Esophagus (tissue), 2 donors: ENCODE measurements around the gene AGK. TPM values are rescaled to one million over a fixed set of nuclear protein-coding genes. Genes with fewer than 3 reads are reported as not detected.

Experiments
- H3K27ac ChIP-seq, 2 donors: one replicate each; pipeline ENCODE4 v1.5.1; 2013; ENCODE audit warnings: low read depth in 2 of 2, mild to moderate bottlenecking in 2 of 2, inconsistent platforms in 1 of 2, low read length in 1 of 2, moderate library complexity in 1 of 2
- H3K27me3 ChIP-seq, 2 donors: one replicate each; pipeline ENCODE4 v1.6.1; 2013; ENCODE audit warnings: low read length in 2 of 2, control low read depth in 1 of 2, mild to moderate bottlenecking in 1 of 2; ENCODE audit not compliant: insufficient read depth in 2 of 2, control insufficient read depth in 1 of 2
- H3K36me3 ChIP-seq, 2 donors: one replicate each; pipeline ENCODE4 v1.6.1; 2013; ENCODE audit warnings: low read length in 1 of 2; ENCODE audit not compliant: control insufficient read depth in 2 of 2, insufficient read depth in 2 of 2
- H3K4me1 ChIP-seq, 2 donors: one replicate each; pipeline ENCODE4 v1.6.1; 2013; ENCODE audit warnings: low read length in 1 of 2; ENCODE audit not compliant: control insufficient read depth in 2 of 2, insufficient read depth in 2 of 2
- H3K4me3 ChIP-seq, 2 donors: one replicate each; pipeline ENCODE4 v1.5.1; 2013; ENCODE audit warnings: low read length in 2 of 2, mild to moderate bottlenecking in 2 of 2, low read depth in 1 of 2, moderate library complexity in 1 of 2
- H3K9me3 ChIP-seq, 2 donors: one replicate each; pipeline ENCODE4 v1.6.1; 2013; ENCODE audit warnings: mild to moderate bottlenecking in 2 of 2, low read depth in 1 of 2, low read length in 1 of 2, moderate library complexity in 1 of 2; ENCODE audit not compliant: control insufficient read depth in 2 of 2, insufficient read depth in 1 of 2
- WGBS, 2 donors: extraction: QIAGEN DNeasy Blood & Tissue Kit; methylation state at CpG; one replicate each; pipeline ENCODE4 v1.1.7; 2013; 5-methylcytosine and 5-hydroxymethylcytosine counted together
- polyA plus RNA-seq, 2 donors: library from polyadenylated mRNA; stranded (reverse); fragments of 200-250 nt; gene quantifications; one replicate each; pipeline ENCODE4 v1.2.3, GENCODE V29; 2013
- donor health status: healthy with polysubstance abuse.
- donor health status: Bipolar disorder and iron deficiency.

AGK gene
- polyA plus RNA-seq, 2 donors, result 11.1 to 12.1 TPM

DNA sequence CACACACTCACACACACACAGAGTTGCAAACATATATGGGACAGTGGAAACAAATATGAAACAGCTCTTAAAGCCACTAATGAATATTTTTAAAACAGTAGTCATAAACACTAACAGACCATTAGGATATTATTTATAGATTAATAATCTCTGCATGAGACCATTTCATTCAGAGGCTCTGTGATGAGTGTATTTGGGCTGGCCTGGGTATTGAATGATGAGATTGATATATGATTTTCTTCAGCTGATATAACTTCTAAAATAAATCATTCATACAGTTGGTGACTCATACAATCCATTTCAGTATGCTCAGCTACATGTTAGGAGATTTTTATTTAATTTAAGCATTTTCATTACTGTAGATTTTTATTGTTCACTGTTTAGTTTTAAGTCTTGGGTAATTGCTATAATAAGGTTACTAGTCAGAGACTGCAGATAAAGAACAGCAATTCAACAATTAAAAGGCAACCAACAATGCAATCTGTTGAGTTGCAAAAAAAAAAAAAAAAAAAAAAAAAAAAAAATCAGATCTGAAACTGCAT lies 25.2 kb upstream of the AGK start:
- H3K27me3 ChIP-seq, result no peaks in the 10 kb centered on the region
- H3K4me1 ChIP-seq, result no peaks in the 10 kb centered on the region
- no peak overlapping the region for H3K27ac ChIP-seq
- H3K9me3 ChIP-seq, result no peaks in the 10 kb centered on the region
- no peak overlapping the region for H3K4me3 ChIP-seq
- no peaks in the 10 kb centered on the region for H3K36me3 ChIP-seq

DNA sequence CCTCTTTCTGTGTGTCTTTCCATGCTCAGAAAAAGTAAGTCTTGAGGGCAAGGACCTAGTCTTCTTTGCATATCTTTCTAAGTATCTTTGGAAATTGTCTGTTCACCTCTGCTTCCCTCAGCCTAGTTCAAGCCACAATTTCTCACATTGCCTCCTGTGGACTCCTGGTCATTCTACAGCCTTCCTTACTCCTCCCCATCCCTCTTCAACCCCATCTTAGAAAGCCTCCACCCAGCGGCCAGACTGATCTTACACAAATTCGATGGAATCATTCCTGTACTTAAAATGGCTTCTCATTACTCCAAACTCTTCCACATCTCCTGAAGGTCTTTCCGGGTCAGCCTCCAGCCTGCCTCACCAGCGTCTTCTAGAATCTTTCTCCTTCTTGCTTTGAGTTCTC lies 24.1 kb upstream of the AGK start:
- no peak overlapping the region for H3K27ac ChIP-seq
- WGBS, 2 donors, result 91 to 92% methylated on average over 4 of the region's 4 CpGs
- no peaks in the 10 kb centered on the region for H3K9me3 ChIP-seq
- H3K4me1 ChIP-seq, result no peaks in the 10 kb centered on the region
- no peaks in the 10 kb centered on the region for H3K36me3 ChIP-seq
- no peaks in the 10 kb centered on the region for H3K27me3 ChIP-seq
- H3K4me3 ChIP-seq, result no peak overlapping the region

DNA sequence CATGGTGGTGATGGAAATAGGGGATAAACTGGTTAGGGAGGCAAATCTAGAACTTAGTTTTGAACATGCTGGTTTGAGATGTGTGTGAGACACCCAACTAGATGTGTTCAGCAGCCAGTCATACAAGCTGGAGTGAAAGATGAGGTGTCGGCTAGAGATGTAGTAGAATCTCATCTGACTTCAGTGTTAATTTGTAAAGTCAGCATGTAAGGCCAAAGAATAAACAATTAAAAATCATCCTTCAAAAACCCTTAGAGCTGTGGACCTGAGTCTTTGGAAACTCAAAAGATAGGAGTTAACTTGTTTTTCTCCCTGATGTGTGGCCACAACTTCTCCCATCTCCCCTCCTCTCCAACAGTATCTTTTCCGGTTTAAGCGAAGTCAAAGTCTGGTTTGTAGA lies 22.8 kb upstream of the AGK start:
- H3K4me1 ChIP-seq, result no peaks in the 10 kb centered on the region
- H3K4me3 ChIP-seq, result no peak overlapping the region
- no peak overlapping the region for H3K27ac ChIP-seq
- H3K27me3 ChIP-seq, result no peaks in the 10 kb centered on the region
- 94 to 97% methylated on average over 3 of the region's 3 CpGs for WGBS, 2 donors
- H3K9me3 ChIP-seq, result no peaks in the 10 kb centered on the region
- no peaks in the 10 kb centered on the region for H3K36me3 ChIP-seq

DNA sequence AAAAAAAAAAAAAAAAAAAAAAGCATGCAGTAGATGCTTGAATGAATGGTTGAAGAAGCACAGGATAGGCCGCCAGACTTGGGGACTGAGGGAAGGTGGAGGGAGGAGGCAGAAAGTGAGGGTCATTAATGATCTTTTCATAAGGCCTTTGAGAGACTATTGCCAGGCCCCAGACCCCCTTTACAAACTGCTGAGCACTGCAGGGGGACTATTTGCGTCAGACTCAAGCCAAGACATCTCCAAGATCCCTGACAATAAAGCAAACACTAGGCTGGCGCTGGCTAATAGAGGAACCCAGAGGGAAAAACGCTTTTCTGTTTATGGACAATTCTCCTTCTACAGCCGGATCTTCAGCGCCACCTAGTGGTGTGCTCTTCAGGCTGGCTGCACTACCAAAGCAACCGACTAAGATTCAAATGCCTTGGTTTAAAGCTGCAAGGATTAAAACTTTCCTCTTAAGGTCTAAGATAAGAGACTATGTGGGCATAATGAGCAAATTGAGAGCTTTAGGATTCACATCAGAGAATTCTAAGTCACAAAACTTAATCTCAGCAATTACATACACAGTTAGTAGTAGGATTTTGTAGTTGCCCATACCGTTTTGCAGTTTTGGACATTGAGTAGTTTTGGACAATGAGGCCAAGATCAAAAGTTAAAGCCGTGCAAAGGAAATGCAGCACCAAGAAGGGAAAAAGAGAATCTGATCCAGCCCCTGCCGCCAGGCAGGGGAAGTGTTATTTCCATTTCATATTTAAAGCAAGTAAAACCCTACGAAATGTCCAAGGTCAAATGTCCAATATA lies 17.9 kb upstream of the AGK start:
- Histone ChIP-seq H3K27ac (no peak overlapping the region), H3K4me3 (no peak overlapping the region), H3K27me3 (no peaks in the 10 kb centered on the region), H3K36me3 (no peaks in the 10 kb centered on the region), H3K4me1 (no peaks in the 10 kb centered on the region), H3K9me3 (no peaks in the 10 kb centered on the region)
- 23 to 25% methylated on average over 11 of the region's 11 CpGs for WGBS, 2 donors

DNA sequence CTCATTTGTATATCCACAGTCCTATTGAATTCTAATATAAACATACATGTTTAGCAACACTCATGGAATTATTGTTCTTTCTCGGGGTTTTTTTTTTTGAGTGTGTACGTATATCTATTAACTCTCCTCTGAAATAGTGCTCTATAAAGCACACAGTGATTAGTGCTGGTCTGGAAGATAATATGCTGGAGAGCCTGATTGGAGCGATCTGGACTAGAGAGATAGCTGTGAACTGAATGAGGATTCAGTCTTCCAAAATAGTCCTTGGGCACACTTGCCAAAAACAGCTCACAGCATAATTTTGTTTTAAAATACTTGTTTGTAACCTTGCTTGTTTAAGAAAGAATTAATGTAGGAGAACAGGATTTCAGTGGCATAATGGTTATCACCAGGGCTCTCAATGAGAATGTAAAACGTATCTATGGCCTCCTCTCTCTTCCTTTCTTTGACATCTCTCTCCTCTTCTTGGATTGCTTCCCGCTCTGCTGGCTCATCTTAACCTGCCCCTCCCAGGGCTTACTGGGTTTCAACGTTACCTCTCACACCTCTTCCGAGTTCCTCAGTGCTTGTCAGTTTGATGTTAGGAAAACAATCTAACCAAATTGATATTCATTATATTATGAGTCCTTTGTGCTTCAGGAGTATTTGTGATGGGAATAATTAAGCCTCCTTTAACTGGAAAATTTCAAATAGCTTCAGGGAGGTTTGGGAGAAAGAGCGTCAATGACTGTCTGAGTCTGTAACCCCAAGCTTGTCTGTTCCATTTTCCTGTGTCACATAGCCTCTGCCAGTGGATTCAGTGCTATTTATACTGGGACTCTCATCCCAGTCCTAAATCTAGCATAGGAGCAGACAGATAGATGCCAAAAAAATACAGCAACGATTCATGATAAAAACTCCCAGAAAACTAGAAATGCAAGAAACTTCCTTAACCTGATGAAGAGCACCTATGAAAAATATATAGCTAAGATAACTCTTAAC lies 16.2 kb upstream of the AGK start:
- Histone ChIP-seq H3K4me1 (no peaks in the 10 kb centered on the region), H3K36me3 (no peaks in the 10 kb centered on the region), H3K27ac (no peak overlapping the region), H3K9me3 (no peaks in the 10 kb centered on the region), H3K4me3 (no peak overlapping the region), H3K27me3 (no peaks in the 10 kb centered on the region)
- WGBS, 2 donors, result 62 to 65% methylated on average over 9 of the region's 9 CpGs

DNA sequence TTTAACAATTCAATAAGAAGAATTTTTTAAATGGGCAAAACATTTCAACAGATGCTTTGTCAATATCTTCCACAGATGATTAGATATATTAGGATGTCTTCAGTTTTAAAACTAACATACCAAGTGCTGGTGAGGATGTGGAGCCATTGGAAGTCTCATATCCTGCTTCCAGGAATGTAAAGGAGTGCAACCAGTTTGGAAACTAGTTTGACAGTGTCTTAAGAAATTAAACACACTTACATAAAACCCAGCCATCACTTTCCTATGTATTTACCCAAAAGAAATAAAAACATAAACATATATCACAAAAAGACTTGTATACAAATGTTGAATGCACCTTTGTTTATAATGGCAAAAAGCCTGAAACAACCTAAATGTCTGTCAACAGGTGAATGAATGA lies 13.3 kb upstream of the AGK start:
- Histone ChIP-seq H3K27ac (no peak overlapping the region), H3K36me3 (no peaks in the 10 kb centered on the region), H3K9me3 (no peaks in the 10 kb centered on the region), H3K4me1 (no peaks in the 10 kb centered on the region), H3K4me3 (no peak overlapping the region), H3K27me3 (no peaks in the 10 kb centered on the region)

DNA sequence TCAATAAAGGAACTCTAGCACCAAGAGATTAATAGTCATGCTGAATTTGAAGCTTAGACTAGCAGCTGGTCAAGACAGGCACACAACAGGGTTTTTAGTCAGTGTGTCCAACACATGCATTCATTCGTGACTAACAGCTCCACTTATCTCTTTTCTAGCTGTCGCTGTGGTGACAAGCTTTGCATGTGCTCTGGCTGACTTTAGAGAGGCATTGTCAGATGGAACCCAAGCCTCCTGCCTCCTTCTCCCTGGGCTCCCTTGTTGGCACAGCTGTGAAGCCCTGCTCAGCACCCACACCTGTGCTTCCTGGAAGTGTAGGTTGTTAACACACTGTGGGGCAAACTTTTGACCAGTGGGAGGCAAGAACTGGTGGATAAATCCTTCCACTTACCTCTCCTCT lies 9.8 kb upstream of the AGK start:
- Histone ChIP-seq H3K4me3 (no peak overlapping the region), H3K4me1 (no peaks in the 10 kb centered on the region), H3K9me3 (no peaks in the 10 kb centered on the region), H3K27me3 (no peaks in the 10 kb centered on the region), H3K27ac (no peak overlapping the region), H3K36me3 (no peaks in the 10 kb centered on the region)
- WGBS, 2 donors, result 55 to 68% methylated on average over 2 of the region's 2 CpGs

DNA sequence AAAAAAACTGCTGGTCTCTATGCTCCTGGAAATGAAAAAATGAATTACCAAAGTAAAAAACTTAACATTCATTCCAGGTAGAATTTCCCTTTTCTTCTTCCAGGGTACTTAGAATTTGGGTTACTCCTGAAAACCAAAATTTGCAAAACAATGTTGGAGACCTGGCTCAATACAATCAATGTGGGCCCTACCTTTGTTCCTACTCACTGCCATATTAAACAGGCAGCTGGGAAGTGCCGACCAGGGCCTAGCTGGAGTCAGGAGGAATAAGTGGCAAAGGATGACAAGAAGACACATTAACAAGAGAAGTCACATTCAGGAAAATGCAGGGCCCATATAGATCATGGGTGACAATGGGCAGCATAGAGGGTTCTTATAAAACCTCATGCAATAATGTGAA lies 6.4 kb upstream of the AGK start:
- Histone ChIP-seq H3K27ac (no peak overlapping the region), H3K4me1 (no peaks in the 10 kb centered on the region), H3K36me3 (no peaks in the 10 kb centered on the region), H3K4me3 (no peak overlapping the region), H3K9me3 (no peaks in the 10 kb centered on the region), H3K27me3 (no peaks in the 10 kb centered on the region)
- 74 to 82% methylated on average over 1 of the region's 1 CpG for WGBS, 2 donors

DNA sequence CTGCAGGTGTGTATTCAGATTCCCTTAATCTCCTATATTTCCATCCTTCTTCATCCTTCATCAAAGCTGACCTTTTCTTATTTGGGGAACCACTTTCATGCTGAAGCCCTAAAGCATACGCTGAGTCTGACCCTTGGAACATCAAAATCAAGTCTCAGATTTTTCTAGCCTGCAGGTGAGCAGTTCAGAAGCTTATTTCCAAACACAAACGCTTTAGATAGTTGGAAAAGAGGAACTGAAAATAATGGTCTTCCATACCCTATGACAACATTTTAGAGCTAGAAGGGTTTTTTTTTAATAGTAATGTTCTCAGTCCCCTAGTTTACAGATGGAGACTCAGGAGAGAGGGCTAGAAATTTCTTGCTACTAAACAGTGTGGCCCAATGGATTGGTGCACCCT lies 1.6 kb upstream of the AGK start:
- peaks cover 0 to 5% of the 10 kb centered on the region in 2 donors for H3K4me1 ChIP-seq
- no peak overlapping the region for H3K27ac ChIP-seq
- no peaks in the 10 kb centered on the region for H3K36me3 ChIP-seq
- 89 to 92% methylated on average over 2 of the region's 2 CpGs for WGBS, 2 donors
- H3K9me3 ChIP-seq, result no peaks in the 10 kb centered on the region
- no peaks in the 10 kb centered on the region for H3K27me3 ChIP-seq
- no peak overlapping the region for H3K4me3 ChIP-seq
